ENCODE data around the gene WDR64.

The WDR64 gene

DNA sequence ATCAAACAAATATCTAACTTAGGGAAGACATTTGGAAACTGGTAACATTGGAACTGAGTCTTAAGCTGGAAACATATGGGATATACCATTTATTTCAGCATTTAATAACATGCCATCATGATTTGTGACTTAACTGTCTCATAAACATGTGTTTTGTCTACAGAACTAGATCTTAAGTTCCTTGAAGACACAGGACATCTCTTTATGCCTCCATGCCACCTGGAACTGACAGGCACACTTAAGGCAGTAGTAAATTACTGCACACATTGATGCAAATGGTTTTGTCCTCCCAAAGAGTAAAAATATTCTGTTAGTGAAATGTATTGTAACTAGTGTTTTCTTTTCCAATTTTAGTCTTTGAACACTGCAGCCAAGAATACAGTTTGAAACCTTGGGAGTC, 194.3 kb downstream of the WDR64 start:
- peaks cover 6% of the 10 kb centered on the region for H3K79me1 ChIP-seq (ENCODE audit: low read length)
- no peak overlapping the region for H3K4me3 ChIP-seq (ENCODE audit: low read depth, low read length)
- H4K12ac ChIP-seq (ENCODE audit: low read depth, low read length): no peak overlapping the region
- no peak overlapping the region for H3K23ac ChIP-seq (ENCODE audit: low read length)
- H3K36me3 ChIP-seq (ENCODE audit: control insufficient read depth in 1 of 2, insufficient read depth in 2 of 2, low read length in 2 of 2): no peaks in the 10 kb centered on the region
- no peak overlapping the region for H3K14ac ChIP-seq (ENCODE audit: low read length)
- H3K4me1 ChIP-seq (ENCODE audit: control insufficient read depth in 1 of 2, insufficient read depth in 2 of 2, low read length in 2 of 2): peaks cover 0 to 3% of the 10 kb centered on the region in 2 experiments
- no peak overlapping the region for H2BK120ac ChIP-seq (ENCODE audit: insufficient read depth, low read length, poor library complexity)
- DNase-seq: no peak
- no peak overlapping the region for H3K27ac ChIP-seq (ENCODE audit: low read depth, low read length)
- H3K18ac ChIP-seq (ENCODE audit: low read length): no peak overlapping the region
- no peak overlapping the region for H3K4ac ChIP-seq (ENCODE audit: low read depth, low read length)
- no peak overlapping the region for H4K91ac ChIP-seq (ENCODE audit: low read depth, low read length)
- no peak overlapping the region for H4K8ac ChIP-seq (ENCODE audit: low read depth, low read length)
- no peak overlapping the region for H3K4me2 ChIP-seq (ENCODE audit: low read length)
- H3K9ac ChIP-seq (ENCODE audit: low read length): no peak overlapping the region
- no peak overlapping the region for H2BK5ac ChIP-seq (ENCODE audit: low read depth, low read length, poor library complexity)
- no peak overlapping the region for H2BK12ac ChIP-seq (ENCODE audit: low read length)
- H3K9me3 ChIP-seq (ENCODE audit: insufficient read depth, low read depth, low read length): no peaks in the 10 kb centered on the region
- peaks cover 5% of the 10 kb centered on the region for H3K79me2 ChIP-seq (ENCODE audit: control insufficient read depth, insufficient read depth, low read length, poor library complexity)
- no peak overlapping the region for H2AK5ac ChIP-seq (ENCODE audit: low read length)
- H3K27me3 ChIP-seq (ENCODE audit: insufficient read depth, low read length): no peaks in the 10 kb centered on the region
- no peak overlapping the region for H2AFZ ChIP-seq (ENCODE audit: insufficient read depth, low read length, poor library complexity)

DNA sequence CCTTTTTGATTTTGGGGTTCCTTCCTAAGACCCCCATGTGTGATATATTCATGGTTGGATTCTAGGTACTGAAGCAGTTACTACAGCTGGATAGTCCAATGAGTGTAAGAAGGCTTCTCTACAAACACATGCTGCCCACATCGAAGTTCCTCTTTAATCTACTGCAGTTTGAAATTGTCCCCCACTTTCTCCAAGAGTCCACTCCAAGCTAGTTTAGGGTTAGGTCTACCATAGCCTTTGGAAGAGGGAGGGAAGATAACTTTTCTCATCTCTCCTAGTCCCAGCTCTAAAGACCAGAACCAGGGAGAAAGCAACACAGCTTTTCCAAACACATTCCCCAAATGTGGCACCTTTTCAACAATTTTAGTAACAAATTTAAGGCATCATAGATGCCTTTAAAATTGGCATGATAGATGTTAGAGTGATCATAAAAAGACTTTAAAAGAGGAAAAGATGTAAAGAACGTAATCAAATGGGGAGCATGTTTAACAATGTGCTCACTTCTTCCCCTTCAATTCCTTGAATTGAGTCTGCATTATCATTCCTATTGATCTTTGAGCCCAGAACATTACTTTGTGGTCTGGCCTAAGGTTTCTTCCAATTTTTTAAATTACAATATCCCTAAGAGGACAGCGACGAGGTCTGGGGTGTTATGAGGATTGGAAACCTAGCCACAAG, 194.9 kb downstream of the WDR64 start:
- Histone ChIP-seq H2AK5ac (ENCODE audit: low read length) (no peak overlapping the region), H4K12ac (ENCODE audit: low read depth, low read length) (no peak overlapping the region), H3K4me3 (ENCODE audit: low read depth, low read length) (no peak overlapping the region), H3K4me2 (ENCODE audit: low read length) (peak overlapping the region; percentile 82), H3K9me3 (ENCODE audit: insufficient read depth, low read depth, low read length) (no peaks in the 10 kb centered on the region), H3K79me2 (ENCODE audit: control insufficient read depth, insufficient read depth, low read length, poor library complexity) (peaks cover 5% of the 10 kb centered on the region), H2BK120ac (ENCODE audit: insufficient read depth, low read length, poor library complexity) (no peak overlapping the region), H3K23ac (ENCODE audit: low read length) (no peak overlapping the region), H3K4ac (ENCODE audit: low read depth, low read length) (no peak overlapping the region), H3K27me3 (ENCODE audit: insufficient read depth, low read length) (no peaks in the 10 kb centered on the region), H3K4me1 (ENCODE audit: control insufficient read depth in 1 of 2, insufficient read depth in 2 of 2, low read length in 2 of 2) (peaks cover 0 to 3% of the 10 kb centered on the region in 2 experiments), H3K27ac (ENCODE audit: low read depth, low read length) (no peak overlapping the region), H4K91ac (ENCODE audit: low read depth, low read length) (no peak overlapping the region), H2BK12ac (ENCODE audit: low read length) (no peak overlapping the region), H3K14ac (ENCODE audit: low read length) (no peak overlapping the region), H3K79me1 (ENCODE audit: low read length) (peaks cover 6% of the 10 kb centered on the region), H2AFZ (ENCODE audit: insufficient read depth, low read length, poor library complexity) (no peak overlapping the region), H4K8ac (ENCODE audit: low read depth, low read length) (peak overlapping the region; percentile 52), H2BK5ac (ENCODE audit: low read depth, low read length, poor library complexity) (no peak overlapping the region), H3K9ac (ENCODE audit: low read length) (no peak overlapping the region), H3K36me3 (ENCODE audit: control insufficient read depth in 1 of 2, insufficient read depth in 2 of 2, low read length in 2 of 2) (no peaks in the 10 kb centered on the region), H3K18ac (ENCODE audit: low read length) (no peak overlapping the region)
- WGBS (ENCODE audit: extremely low coverage, insufficient coverage, insufficient read length): no CpG with 5 or more reads among the region's 4 CpGs
- no peak for DNase-seq

DNA sequence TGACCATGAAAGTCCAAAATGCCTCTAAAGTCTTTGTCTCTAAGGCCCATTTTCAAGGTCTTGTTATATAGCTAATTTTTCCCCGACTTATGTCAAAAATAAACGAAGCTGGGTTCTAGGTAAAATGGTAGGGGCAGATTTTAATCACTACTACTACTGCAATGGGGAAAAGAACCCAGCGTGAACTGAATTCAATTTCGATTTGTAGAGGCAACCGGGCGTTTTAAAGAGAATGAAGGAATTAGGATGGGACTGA, 195.4 kb downstream of the WDR64 start:
- Histone ChIP-seq H2AK5ac (ENCODE audit: low read length) (no peak overlapping the region), H3K79me2 (ENCODE audit: control insufficient read depth, insufficient read depth, low read length, poor library complexity) (peaks cover 5% of the 10 kb centered on the region), H3K9me3 (ENCODE audit: insufficient read depth, low read depth, low read length) (no peaks in the 10 kb centered on the region), H3K79me1 (ENCODE audit: low read length) (peaks cover 6% of the 10 kb centered on the region), H4K91ac (ENCODE audit: low read depth, low read length) (no peak overlapping the region), H3K4me3 (ENCODE audit: low read depth, low read length) (no peak overlapping the region), H2BK12ac (ENCODE audit: low read length) (no peak overlapping the region), H3K4me1 (ENCODE audit: control insufficient read depth in 1 of 2, insufficient read depth in 2 of 2, low read length in 2 of 2) (peaks cover 0 to 3% of the 10 kb centered on the region in 2 experiments), H3K18ac (ENCODE audit: low read length) (no peak overlapping the region), H3K36me3 (ENCODE audit: control insufficient read depth in 1 of 2, insufficient read depth in 2 of 2, low read length in 2 of 2) (peaks cover 2% of the 10 kb centered on the region in 2 experiments), H4K12ac (ENCODE audit: low read depth, low read length) (peak overlapping the region; percentile 76), H3K4me2 (ENCODE audit: low read length) (peak overlapping the region; percentile 82), H3K4ac (ENCODE audit: low read depth, low read length) (no peak overlapping the region), H3K9ac (ENCODE audit: low read length) (no peak overlapping the region), H2BK5ac (ENCODE audit: low read depth, low read length, poor library complexity) (no peak overlapping the region), H2BK120ac (ENCODE audit: insufficient read depth, low read length, poor library complexity) (no peak overlapping the region), H4K8ac (ENCODE audit: low read depth, low read length) (peak overlapping the region; percentile 95), H3K23ac (ENCODE audit: low read length) (no peak overlapping the region), H2AFZ (ENCODE audit: insufficient read depth, low read length, poor library complexity) (no peak overlapping the region), H3K27me3 (ENCODE audit: insufficient read depth, low read length) (no peaks in the 10 kb centered on the region), H3K27ac (ENCODE audit: low read depth, low read length) (no peak overlapping the region), H3K14ac (ENCODE audit: low read length) (no peak overlapping the region)
- DNase-seq: no peak
- no CpG with 5 or more reads among the region's 6 CpGs for WGBS (ENCODE audit: extremely low coverage, insufficient coverage, insufficient read length)

DNA sequence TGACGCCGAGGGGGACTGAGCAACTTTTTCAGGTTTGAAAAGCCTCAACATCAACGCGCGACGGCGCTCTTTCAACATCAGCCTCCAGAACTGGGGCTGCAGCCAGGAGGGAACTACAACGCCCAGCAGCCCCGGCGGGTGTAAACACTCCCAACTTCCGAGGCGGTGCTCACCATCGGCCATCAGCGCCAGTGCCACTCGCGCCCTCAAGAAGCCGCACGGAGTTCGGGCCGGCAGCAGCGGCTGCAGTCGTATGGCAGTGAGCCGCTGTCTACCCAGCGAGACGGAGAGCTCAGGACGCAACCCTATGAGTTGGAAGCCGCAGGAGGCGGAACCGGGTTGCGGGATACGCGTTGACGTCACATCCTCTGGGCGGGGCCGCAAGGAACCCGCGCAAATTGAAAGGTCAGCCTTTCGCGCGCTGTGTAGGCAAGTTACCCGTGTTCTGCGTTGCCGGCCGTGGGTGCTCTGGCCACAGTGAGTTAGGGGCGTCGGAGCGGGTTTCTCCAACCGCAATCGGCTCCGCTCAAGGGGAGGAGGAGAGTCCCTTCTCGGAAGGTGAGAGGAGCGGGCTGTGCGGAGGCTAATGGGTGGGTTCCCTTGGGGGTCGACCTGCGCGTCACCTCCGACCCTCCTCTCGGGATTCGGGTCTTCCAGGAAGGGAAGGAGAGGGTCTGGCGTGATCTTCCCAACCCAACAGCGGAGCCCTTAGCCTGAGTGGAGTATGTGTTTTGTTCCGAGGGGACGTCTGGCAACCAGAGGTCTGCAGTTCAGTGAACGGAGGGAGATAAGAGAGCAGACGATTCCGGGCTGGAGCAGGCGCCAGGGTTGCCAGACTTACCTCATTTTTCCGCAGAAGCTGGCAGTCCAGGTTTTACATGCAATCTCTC, 196.0 kb downstream of the WDR64 start, which contains the start of gene EXO1:
Gene EXO1 (plus strand): TSS at position 409 of the 890 bp plus-strand sequence. CDS start 2,222 bp downstream, outside the sequence.
- Histone ChIP-seq H3K4me3 (ENCODE audit: low read depth, low read length) (peak within 1 kb of the TSS; percentile 95), H3K4me1 (ENCODE audit: control insufficient read depth in 1 of 2, insufficient read depth in 2 of 2, low read length in 2 of 2) (peaks cover 0 to 3% of the 10 kb centered on the region in 2 experiments), H4K91ac (ENCODE audit: low read depth, low read length) (peak within 1 kb of the TSS; percentile 90), H4K8ac (ENCODE audit: low read depth, low read length) (peak within 1 kb of the TSS; percentile 95), H2AK5ac (ENCODE audit: low read length) (no peak within 1 kb of the TSS), H4K12ac (ENCODE audit: low read depth, low read length) (peak within 1 kb of the TSS; percentile 76), H3K23ac (ENCODE audit: low read length) (no peak within 1 kb of the TSS), H3K79me1 (ENCODE audit: low read length) (peaks cover 6% of the 10 kb centered on the region), H3K27ac (ENCODE audit: low read depth, low read length) (peak within 1 kb of the TSS; percentile 99), H3K14ac (ENCODE audit: low read length) (peak within 1 kb of the TSS; percentile 95), H2BK120ac (ENCODE audit: insufficient read depth, low read length, poor library complexity) (peak within 1 kb of the TSS; percentile 88), H3K18ac (ENCODE audit: low read length) (peak within 1 kb of the TSS; percentile 79), H2BK5ac (ENCODE audit: low read depth, low read length, poor library complexity) (peak within 1 kb of the TSS; percentile 94), H3K9me3 (ENCODE audit: insufficient read depth, low read depth, low read length) (no peaks in the 10 kb centered on the region), H3K36me3 (ENCODE audit: control insufficient read depth in 1 of 2, insufficient read depth in 2 of 2, low read length in 2 of 2) (peaks cover 2 to 3% of the 10 kb centered on the region in 2 experiments), H3K4me2 (ENCODE audit: low read length) (peak within 1 kb of the TSS; percentile 82), H2AFZ (ENCODE audit: insufficient read depth, low read length, poor library complexity) (peak within 1 kb of the TSS; percentile 74), H3K27me3 (ENCODE audit: insufficient read depth, low read length) (no peaks in the 10 kb centered on the region), H3K79me2 (ENCODE audit: control insufficient read depth, insufficient read depth, low read length, poor library complexity) (peaks cover 5% of the 10 kb centered on the region), H2BK12ac (ENCODE audit: low read length) (no peak within 1 kb of the TSS), H3K9ac (ENCODE audit: low read length) (peak within 1 kb of the TSS; percentile 86), H3K4ac (ENCODE audit: low read depth, low read length) (peak within 1 kb of the TSS; percentile 69)
- no CpG with 5 or more reads among the region's 68 CpGs for WGBS (ENCODE audit: extremely low coverage, insufficient coverage, insufficient read length)
- DNase-seq: peak; percentile 91 to 94

All from trophoblast cell (in vitro differentiated cells and primary cell).